HepG2 (cell line): ENCODE data around the gene AGPAT2. TPM values are rescaled to one million over a fixed set of nuclear protein-coding genes. Genes with fewer than 3 reads are reported as not detected.

Experiments
- ARID2 ChIP-seq: sonication (generic); formaldehyde crosslinking; IDR thresholded peaks from 2 replicates; pipeline ENCODE4 v1.8.1; 2022; ENCODE audit warnings: mild to moderate bottlenecking, missing genetic modification reagents, borderline replicate concordance
- BRD4 ChIP-seq: sonication (generic); formaldehyde crosslinking; IDR thresholded peaks from 2 replicates; pipeline ENCODE4 v1.4.0; 2020; ENCODE audit warnings: missing genetic modification reagents
- DPF2 ChIP-seq: sonication (generic); formaldehyde crosslinking; IDR thresholded peaks from 2 replicates; pipeline ENCODE4 v1.4.0; 2020; ENCODE audit warnings: mild to moderate bottlenecking, low read depth, missing genetic modification reagents, borderline replicate concordance
- ETV5 ChIP-seq: IDR thresholded peaks from 2 replicates; pipeline ENCODE4 v1.6.1; 2018; ENCODE audit warnings: missing biosample characterization, missing genetic modification reagents, inconsistent platforms, borderline replicate concordance
- FOXA3 ChIP-seq: IDR thresholded peaks from 2 replicates; pipeline ENCODE4 v1.6.1; 2016; ENCODE audit warnings: missing genetic modification reagents, missing compliant biosample characterization
- KDM4B ChIP-seq: sonication (generic); formaldehyde crosslinking; IDR thresholded peaks from 2 replicates; pipeline ENCODE4 v1.4.0; 2020; ENCODE audit warnings: missing genetic modification reagents
- MZF1 ChIP-seq: sonication (generic); formaldehyde crosslinking; IDR thresholded peaks from 2 replicates; pipeline ENCODE4 v1.8.1; 2023; ENCODE audit warnings: mild to moderate bottlenecking, missing genetic modification reagents, borderline replicate concordance
- PTBP1 ChIP-seq: fragments of 200-400 bp; formaldehyde crosslinking; IDR thresholded peaks from 2 replicates; pipeline ENCODE4 v1.6.1; 2018; ENCODE audit warnings: low read length, low read depth; ENCODE audit not compliant: poor library complexity, severe bottlenecking
- RBAK ChIP-seq: sonication (generic); formaldehyde crosslinking; IDR thresholded peaks from 2 replicates; pipeline ENCODE4 v1.5.1; 2020; ENCODE audit warnings: mild to moderate bottlenecking, missing genetic modification reagents
- RORA ChIP-seq: sonication (generic); formaldehyde crosslinking; IDR thresholded peaks from 2 replicates; pipeline ENCODE4 v1.5.0; 2020; ENCODE audit warnings: mild to moderate bottlenecking, missing genetic modification reagents, moderate library complexity
- SNAPC5 ChIP-seq: sonication (generic); formaldehyde crosslinking; IDR thresholded peaks from 2 replicates; pipeline ENCODE4 v1.8.1; 2023; ENCODE audit warnings: mild to moderate bottlenecking, missing genetic modification reagents, borderline replicate concordance
- SPEN ChIP-seq: sonication (generic); formaldehyde crosslinking; IDR thresholded peaks from 2 replicates; pipeline ENCODE4 v1.5.1; 2020; ENCODE audit warnings: low read depth, mild to moderate bottlenecking, missing genetic modification reagents
- SRSF4 ChIP-seq: fragments of 200-400 bp; formaldehyde crosslinking; IDR thresholded peaks from one replicate; pipeline ENCODE4 v1.6.1; 2018; ENCODE audit warnings: mild to moderate bottlenecking, low read depth, low read length, moderate library complexity; ENCODE audit not compliant: poor library complexity, severe bottlenecking
- TBX2 ChIP-seq: sonication (generic); formaldehyde crosslinking; IDR thresholded peaks from 2 replicates; pipeline ENCODE4 v1.5.0; 2020; ENCODE audit warnings: missing genetic modification reagents, mild to moderate bottlenecking, borderline replicate concordance
- TEAD3 ChIP-seq: optimal IDR thresholded peaks from 2 replicates; pipeline ENCODE3; 2016; ENCODE audit warnings: borderline replicate concordance
- TMF1 ChIP-seq: sonication (generic); formaldehyde crosslinking; IDR thresholded peaks from 2 replicates; pipeline ENCODE4 v1.8.1; 2022; ENCODE audit warnings: low read depth, missing genetic modification reagents
- ZBTB21 ChIP-seq: sonication (generic); formaldehyde crosslinking; IDR thresholded peaks from 2 replicates; pipeline ENCODE4 v1.4.0; 2020; ENCODE audit warnings: missing genetic modification reagents
- ZFP62 ChIP-seq: sonication (generic); formaldehyde crosslinking; IDR thresholded peaks from 2 replicates; pipeline ENCODE4 v1.4.0; 2020; ENCODE audit warnings: missing genetic modification reagents
- ZNF557 ChIP-seq: sonication (generic); formaldehyde crosslinking; IDR thresholded peaks from 2 replicates; pipeline ENCODE4 v1.4.0; 2020; ENCODE audit warnings: missing genetic modification reagents
- ZNF589 ChIP-seq: sonication (generic); formaldehyde crosslinking; conservative IDR thresholded peaks from 2 replicates; pipeline ENCODE4 v1.8.0; 2022; ENCODE audit warnings: mild to moderate bottlenecking, moderate library complexity, missing genetic modification reagents
- ZNF629 ChIP-seq: sonication (generic); formaldehyde crosslinking; conservative IDR thresholded peaks from 2 replicates; pipeline ENCODE4 v1.5.0; 2020; ENCODE audit warnings: missing genetic modification reagents
- ZNF749 ChIP-seq: sonication (generic); formaldehyde crosslinking; IDR thresholded peaks from 2 replicates; pipeline ENCODE4 v1.8.0; 2022; ENCODE audit warnings: mild to moderate bottlenecking, missing genetic modification reagents, moderate library complexity, borderline replicate concordance
- ZNF841 ChIP-seq: sonication (generic); formaldehyde crosslinking; IDR thresholded peaks from 2 replicates; pipeline ENCODE4 v1.8.1; 2023; ENCODE audit warnings: missing genetic modification reagents, borderline replicate concordance
- ZNF878 ChIP-seq: sonication (generic); formaldehyde crosslinking; IDR thresholded peaks from 2 replicates; pipeline ENCODE4 v1.8.1; 2023; ENCODE audit warnings: mild to moderate bottlenecking, missing genetic modification reagents, moderate library complexity
- polyA plus RNA-seq, 8 experiments: library from polyadenylated mRNA; depleted of rRNA in 3 of 8; stranded (reverse) in 7 of 8; unstranded in 1 of 8; fragments of >200 nt; fragmentation: Illumina TruSeq in 4 of 8; extraction: Trizol in 4 of 8; gene quantifications; 2 replicates each; pipeline versions ENCODE4 v1.2.1 to v1.2.3, GENCODE V29; 2011 to 2016; ENCODE audit warnings: low read depth in 4 of 8, missing spikeins in 1 of 8, mixed read lengths in 1 of 8; ENCODE audit not compliant: insufficient read depth in 1 of 8
- total RNA-seq, 5 experiments: library from RNA; depleted of rRNA; stranded (reverse); fragments of >200 nt; fragmentation: Illumina TruSeq; extraction: Trizol; gene quantifications; 2 replicates each; pipeline ENCODE4 v1.2.3, GENCODE V29; 2016; ENCODE audit warnings: low read depth in 1 of 5
- TF ChIP-seq, protein P1 (sequence below), 2 experiments: sonication (generic) in 1 of 2; formaldehyde crosslinking in 1 of 2; IDR thresholded peaks; 2 replicates each; pipeline versions ENCODE4 v1.4.0 to v1.6.1; 2016 to 2020; ENCODE audit warnings: borderline replicate concordance in 1 of 2, low read depth in 1 of 2, mild to moderate bottlenecking in 1 of 2, missing genetic modification reagents in 1 of 2

AGPAT2 gene
- total and polyA plus RNA-seq, 2 of the 13 experiments (the other 11 are each of a cell fraction or from before 2014, with no cell fraction given) = 3.9 to 25.8 TPM

DNA sequence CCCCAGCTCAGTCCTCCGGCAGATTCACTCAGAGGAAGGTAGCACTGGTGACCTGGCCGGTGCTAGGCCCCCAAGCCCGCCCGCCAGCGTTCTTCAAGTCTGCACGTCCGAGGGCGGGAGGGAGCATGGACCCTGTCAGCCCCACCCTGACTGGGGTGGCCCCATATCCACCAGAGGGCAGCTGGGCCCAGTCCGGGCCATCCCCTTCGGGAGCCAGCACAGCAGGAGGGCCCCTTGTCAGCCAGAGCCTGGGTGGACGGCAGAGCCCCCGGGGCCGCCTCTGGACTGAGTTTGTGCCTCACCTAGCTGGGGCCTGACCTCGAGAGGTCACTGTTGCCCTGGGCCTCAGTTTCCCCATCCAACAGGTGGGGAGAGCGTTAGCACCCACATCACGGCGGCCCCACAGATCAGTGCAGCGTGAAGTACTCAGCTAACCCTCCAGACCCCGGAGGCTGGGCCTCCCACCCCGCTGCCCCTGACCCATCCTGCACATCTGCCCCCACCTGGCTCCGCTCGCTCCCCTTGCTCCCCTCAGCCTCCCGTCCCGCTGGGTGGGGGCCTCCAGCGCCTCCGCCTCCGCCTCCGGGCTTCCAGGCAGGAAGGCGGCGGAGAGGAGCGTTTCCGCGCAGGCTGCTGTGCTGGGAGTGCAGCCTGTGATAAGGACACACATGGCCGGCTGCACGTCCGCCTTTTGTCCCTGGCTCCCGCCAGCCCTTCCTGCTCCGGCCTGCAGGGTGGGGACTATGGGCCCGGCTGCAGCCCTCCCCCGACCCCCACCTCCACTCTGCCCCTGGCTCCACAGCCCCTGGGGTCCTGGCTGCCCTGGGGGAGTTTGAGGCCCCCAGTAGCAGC is 41.1 kb downstream of the AGPAT2 start (continued):
- TF ChIP-seq, protein P1, sequence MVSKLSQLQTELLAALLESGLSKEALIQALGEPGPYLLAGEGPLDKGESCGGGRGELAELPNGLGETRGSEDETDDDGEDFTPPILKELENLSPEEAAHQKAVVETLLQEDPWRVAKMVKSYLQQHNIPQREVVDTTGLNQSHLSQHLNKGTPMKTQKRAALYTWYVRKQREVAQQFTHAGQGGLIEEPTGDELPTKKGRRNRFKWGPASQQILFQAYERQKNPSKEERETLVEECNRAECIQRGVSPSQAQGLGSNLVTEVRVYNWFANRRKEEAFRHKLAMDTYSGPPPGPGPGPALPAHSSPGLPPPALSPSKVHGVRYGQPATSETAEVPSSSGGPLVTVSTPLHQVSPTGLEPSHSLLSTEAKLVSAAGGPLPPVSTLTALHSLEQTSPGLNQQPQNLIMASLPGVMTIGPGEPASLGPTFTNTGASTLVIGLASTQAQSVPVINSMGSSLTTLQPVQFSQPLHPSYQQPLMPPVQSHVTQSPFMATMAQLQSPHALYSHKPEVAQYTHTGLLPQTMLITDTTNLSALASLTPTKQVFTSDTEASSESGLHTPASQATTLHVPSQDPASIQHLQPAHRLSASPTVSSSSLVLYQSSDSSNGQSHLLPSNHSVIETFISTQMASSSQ (IDR thresholded peaks at IDR 0.05; ENCODE audit: low read depth) = no peak
- TF ChIP-seq, protein P1 (CRISPR knock-in tag; IDR thresholded peaks at IDR 0.05; ENCODE audit: borderline replicate concordance) = no peak
- TF ChIP-seq RORA = no peak
- TF ChIP-seq PTBP1 = no peak
- TF ChIP-seq ZBTB21 (CRISPR knock-in tag) = no peak
- no peak for TF ChIP-seq ZNF749
- no peak for TF ChIP-seq ZNF878 (CRISPR knock-in tag)
- TF ChIP-seq ZNF841 = no peak
- peak; percentile 6 for TF ChIP-seq TEAD3 (CRISPR knock-in tag)
- TF ChIP-seq DPF2 = no peak
- no peak for TF ChIP-seq RBAK (CRISPR knock-in tag)
- TF ChIP-seq SNAPC5 (CRISPR knock-in tag) = no peak
- TF ChIP-seq MZF1 (CRISPR knock-in tag) = no peak
- no peak for TF ChIP-seq KDM4B (CRISPR knock-in tag)
- TF ChIP-seq FOXA3 = no peak
- TF ChIP-seq TMF1 (CRISPR knock-in tag) = no peak
- TF ChIP-seq TBX2 (CRISPR knock-in tag) = peak; percentile 16; the same call in 1 of the 2 replicates
- no peak for TF ChIP-seq ARID2 (CRISPR knock-in tag)
- no peak for TF ChIP-seq ZNF589 (CRISPR knock-in tag)
- no peak for TF ChIP-seq SRSF4
- TF ChIP-seq ETV5 (CRISPR knock-in tag) = peak; percentile 57; the same call in 1 of the 2 replicates
- TF ChIP-seq ZNF629 (CRISPR knock-in tag) = no peak
- peak; percentile 58; the same call in 1 of the 2 replicates for TF ChIP-seq BRD4
- TF ChIP-seq SPEN = peak; percentile 18; the same call in 1 of the 2 replicates
- TF ChIP-seq ZFP62 (CRISPR knock-in tag) = no peak
- no peak for TF ChIP-seq ZNF557
